Epithelial cell of proximal tubule (primary cell): ENCODE measurements around the gene WRNIP1. TPM values are rescaled to one million over a fixed set of nuclear protein-coding genes. Genes with fewer than 3 reads are reported as not detected.

Source experiments
- DNase-seq: peaks from one replicate; pipeline ENCODE4 v3.0.0-alpha.2; 2011; ENCODE audit warnings: low read depth
- H3K4me3 ChIP-seq: 2 replicates; pipeline ENCODE4 v1.5.1; 2011; ENCODE audit warnings: low read depth, mild to moderate bottlenecking, low read length
- total RNA-seq: library from RNA; depleted of rRNA; stranded (reverse); fragments of >200 nt; gene quantifications from 2 replicates; pipeline ENCODE4 v1.2.3, GENCODE V29; 2015
- TF ChIP-seq, protein P1 (sequence below): conservative IDR thresholded peaks from 2 replicates; pipeline ENCODE4 v1.5.1; 2012; ENCODE audit warnings: low read depth, mild to moderate bottlenecking, low read length

The WRNIP1 gene
- total RNA-seq, 1 donor from 2014 or later, result 71.4 TPM

DNA sequence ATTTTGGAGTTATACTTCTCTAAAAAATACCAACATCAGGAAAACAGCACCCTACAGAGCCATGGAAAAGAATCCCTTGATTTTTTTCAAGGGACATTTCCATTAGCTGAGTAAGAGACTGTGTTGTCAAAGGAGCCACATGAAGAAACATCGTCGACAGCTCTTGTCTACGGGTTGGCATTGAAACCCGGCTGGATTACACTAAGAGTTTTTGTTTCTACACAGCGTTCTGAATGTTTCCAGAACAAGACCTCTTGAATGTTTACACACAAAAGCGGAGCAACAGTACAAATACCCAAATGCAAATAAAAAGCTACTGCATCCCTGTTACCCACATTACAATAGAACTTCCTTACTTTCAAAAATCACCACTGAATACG lies 12.1 kb upstream of the WRNIP1 start:
- H3K4me3 ChIP-seq, result no peak overlapping the region
- TF ChIP-seq, protein P1, sequence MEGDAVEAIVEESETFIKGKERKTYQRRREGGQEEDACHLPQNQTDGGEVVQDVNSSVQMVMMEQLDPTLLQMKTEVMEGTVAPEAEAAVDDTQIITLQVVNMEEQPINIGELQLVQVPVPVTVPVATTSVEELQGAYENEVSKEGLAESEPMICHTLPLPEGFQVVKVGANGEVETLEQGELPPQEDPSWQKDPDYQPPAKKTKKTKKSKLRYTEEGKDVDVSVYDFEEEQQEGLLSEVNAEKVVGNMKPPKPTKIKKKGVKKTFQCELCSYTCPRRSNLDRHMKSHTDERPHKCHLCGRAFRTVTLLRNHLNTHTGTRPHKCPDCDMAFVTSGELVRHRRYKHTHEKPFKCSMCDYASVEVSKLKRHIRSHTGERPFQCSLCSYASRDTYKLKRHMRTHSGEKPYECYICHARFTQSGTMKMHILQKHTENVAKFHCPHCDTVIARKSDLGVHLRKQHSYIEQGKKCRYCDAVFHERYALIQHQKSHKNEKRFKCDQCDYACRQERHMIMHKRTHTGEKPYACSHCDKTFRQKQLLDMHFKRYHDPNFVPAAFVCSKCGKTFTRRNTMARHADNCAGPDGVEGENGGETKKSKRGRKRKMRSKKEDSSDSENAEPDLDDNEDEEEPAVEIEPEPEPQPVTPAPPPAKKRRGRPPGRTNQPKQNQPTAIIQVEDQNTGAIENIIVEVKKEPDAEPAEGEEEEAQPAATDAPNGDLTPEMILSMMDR, result no peak
- no peak for DNase-seq

DNA sequence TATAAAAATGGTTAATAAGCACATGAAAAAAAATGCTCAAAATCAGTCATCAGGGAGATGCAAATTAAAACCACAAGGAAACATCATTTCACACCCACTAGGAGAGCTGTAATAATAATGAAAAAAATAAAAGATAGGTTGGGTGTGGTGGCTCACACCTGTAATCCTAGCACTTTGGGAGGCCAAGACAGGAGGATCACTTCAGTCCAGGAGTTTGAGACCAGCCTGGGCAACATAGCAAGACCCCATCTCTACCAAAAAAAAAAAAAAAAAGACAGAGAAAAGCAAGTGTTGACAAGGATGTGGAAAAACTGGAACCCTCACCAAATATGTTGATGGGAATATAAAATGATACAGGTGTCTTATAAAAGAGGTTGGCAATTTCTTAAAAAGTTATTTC lies 11.4 kb upstream of the WRNIP1 start:
- no peak for DNase-seq
- no peak overlapping the region for H3K4me3 ChIP-seq
- TF ChIP-seq, protein P1, result no peak

DNA sequence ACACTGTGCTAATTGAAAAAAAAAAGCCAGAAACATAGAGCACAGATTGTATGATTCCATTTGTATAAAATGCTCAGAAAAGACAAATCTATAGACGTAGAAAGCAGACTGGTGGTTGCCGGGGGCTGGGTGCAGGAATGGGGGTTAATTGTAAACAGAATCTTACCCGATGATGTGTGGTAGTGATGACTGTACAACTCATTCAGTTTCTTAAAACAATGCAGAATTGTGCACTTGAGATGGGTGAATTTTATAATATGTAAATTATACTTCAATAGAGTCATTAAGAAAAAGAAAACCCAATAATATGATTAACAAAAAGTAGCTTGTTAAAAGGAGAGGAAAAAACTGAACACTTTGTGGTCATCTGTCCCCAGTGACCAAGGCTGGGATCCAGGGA lies 10.8 kb upstream of the WRNIP1 start:
- H3K4me3 ChIP-seq, result no peak overlapping the region
- no peak for DNase-seq
- TF ChIP-seq, protein P1, result no peak

DNA sequence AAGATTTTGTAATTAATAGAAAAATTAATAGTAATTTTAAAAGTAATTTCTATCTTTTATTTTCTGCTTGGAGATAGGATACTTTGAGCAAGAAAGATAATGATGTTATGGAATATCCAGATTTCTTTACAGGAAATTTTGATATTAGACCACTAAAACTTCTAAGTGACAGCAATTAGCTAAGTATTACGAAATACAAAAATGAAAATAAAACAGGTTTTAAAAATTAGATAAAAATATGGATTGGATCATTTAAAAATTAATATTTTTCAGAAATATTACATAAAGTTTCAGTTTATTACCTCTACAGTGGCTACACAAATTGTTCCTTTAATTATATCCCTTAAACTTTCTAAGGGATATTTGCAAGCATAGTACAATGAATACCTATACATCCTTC lies 10.3 kb upstream of the WRNIP1 start:
- no peak overlapping the region for H3K4me3 ChIP-seq
- DNase-seq, result no peak
- TF ChIP-seq, protein P1, result no peak

DNA sequence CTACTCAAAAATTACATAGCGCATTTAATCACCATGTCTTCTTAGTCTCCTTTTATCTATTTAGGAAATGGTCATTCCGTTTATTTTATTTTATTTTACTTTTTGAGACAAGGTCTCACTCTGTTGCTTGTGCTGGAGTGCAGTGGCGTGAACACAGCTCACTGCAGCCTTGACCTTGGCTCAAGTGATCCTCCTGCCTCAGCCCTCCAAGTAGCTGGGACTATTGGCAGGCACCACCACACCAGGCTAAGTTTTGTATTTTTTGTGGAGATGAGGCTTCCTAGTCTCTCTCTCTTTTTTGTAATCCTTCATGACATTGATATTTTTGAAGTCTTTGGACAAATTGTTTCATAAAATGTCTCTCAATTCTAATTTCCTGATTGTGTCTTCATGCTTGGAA lies 9.7 kb upstream of the WRNIP1 start:
- no peak overlapping the region for H3K4me3 ChIP-seq
- no peak for DNase-seq
- TF ChIP-seq, protein P1, result no peak

DNA sequence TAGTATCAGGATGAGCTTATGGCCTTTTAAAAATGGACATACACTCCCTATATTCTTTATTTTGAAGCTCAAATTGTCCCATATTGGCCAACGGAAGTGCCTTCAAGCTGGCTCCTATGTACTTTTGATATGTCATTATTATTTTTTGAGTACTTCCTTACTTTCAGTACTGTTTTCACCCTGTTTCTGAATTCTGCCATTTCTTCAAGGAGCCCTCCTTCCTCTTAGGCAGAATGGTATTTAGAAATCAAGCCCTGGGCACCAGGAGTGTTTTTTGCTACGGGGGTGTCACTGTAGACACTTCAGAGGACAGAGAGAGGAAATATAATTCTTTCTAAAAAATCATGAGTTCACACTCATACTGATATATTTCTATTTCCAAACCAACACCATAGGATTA lies 9.0 kb upstream of the WRNIP1 start:
- H3K4me3 ChIP-seq, result no peak overlapping the region
- no peak for DNase-seq
- TF ChIP-seq, protein P1, result no peak

DNA sequence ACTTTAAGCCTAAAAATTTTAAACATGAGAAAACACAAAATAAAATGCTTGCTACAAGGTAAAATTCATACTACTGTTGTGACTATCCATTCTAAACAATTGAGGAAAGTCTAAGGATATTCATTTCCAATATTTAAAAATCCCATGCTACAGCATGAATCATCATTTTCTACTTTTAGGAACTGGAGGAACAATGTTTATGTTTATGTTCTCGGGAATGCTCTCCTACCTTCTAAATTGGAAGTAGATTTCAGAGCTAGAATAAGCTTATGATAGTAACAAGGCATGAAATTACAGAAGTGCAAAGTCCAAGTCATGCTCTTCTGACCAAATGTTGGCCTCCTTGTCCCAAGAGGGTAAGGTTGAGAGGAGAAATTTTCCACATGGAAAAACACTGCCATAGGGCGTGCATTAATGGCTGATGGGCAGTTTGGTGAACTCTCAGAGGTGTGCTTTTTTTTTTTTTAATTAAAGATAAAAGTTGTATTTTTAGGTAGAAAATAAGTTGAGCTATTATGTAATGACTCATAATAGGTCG lies 8.4 kb upstream of the WRNIP1 start:
- TF ChIP-seq, protein P1, result no peak
- no peak overlapping the region for H3K4me3 ChIP-seq
- no peak for DNase-seq
